CD14-positive monocyte (primary cell): ENCODE measurements around the gene CYTH1. TPM values are rescaled to one million over a fixed set of nuclear protein-coding genes. Genes with fewer than 3 reads are reported as not detected.
A peak's percentile ranks its signal among the peaks of the same experiment; 100 is the strongest.

Experiments
- DNase-seq, 3 donors: peaks; one replicate each; pipeline ENCODE4 v3.0.0-alpha.2; 2011 to 2022
- H2AFZ ChIP-seq: 2 replicates; pipeline ENCODE4 v1.6.0; 2012; ENCODE audit warnings: mild to moderate bottlenecking, low read depth, low read length, inconsistent platforms; ENCODE audit not compliant: insufficient read depth, poor library complexity, severe bottlenecking
- H3K27ac ChIP-seq, 2 donors: 1 replicate in 1 of 2; 2 replicates in 1 of 2; pipeline ENCODE4 v1.5.1; 2012 to 2013; ENCODE audit warnings: low read length in 2 of 2, control low read depth in 1 of 2, inconsistent platforms in 1 of 2, low read depth in 1 of 2, mild to moderate bottlenecking in 1 of 2
- H3K27me3 ChIP-seq, 2 donors: one replicate each; pipeline versions ENCODE4 v1.6.0 to v1.6.1; 2011 to 2013; ENCODE audit warnings: low read length in 2 of 2; ENCODE audit not compliant: control insufficient read depth in 2 of 2, insufficient read depth in 2 of 2
- H3K36me3 ChIP-seq, 2 donors: replicated peaks in 1 of 2; 1 replicate in 1 of 2; 2 replicates in 1 of 2; pipeline versions ENCODE4 v1.5.1 to v1.6.1; 2012 to 2013; ENCODE audit warnings: low read length in 2 of 2, control low read depth in 1 of 2, inconsistent platforms in 1 of 2, mild to moderate bottlenecking in 1 of 2; ENCODE audit not compliant: insufficient read depth in 2 of 2, control insufficient read depth in 1 of 2
- H3K4me1 ChIP-seq, 2 donors: 1 replicate in 1 of 2; 2 replicates in 1 of 2; pipeline versions ENCODE4 v1.5.1 to v1.6.1; 2012 to 2013; ENCODE audit warnings: low read length in 2 of 2, control low read depth in 1 of 2, inconsistent platforms in 1 of 2, mild to moderate bottlenecking in 1 of 2, moderate library complexity in 1 of 2; ENCODE audit not compliant: insufficient read depth in 2 of 2, control insufficient read depth in 1 of 2
- H3K4me2 ChIP-seq: replicated peaks from 2 replicates; pipeline ENCODE3; 2012; ENCODE audit warnings: low read length, moderate library complexity, mild to moderate bottlenecking; ENCODE audit not compliant: poor library complexity, severe bottlenecking; ENCODE audit errors: extremely low read depth
- H3K4me3 ChIP-seq, 3 experiments: fragments of 200-600 bp in 1 of 3; sonication (generic) in 1 of 3; replicated peaks in 1 of 3; 1 replicate in 2 of 3; 2 replicates in 1 of 3; pipeline ENCODE4 v1.5.1; 2011 to 2013; ENCODE audit warnings: low read length in 3 of 3, mild to moderate bottlenecking in 3 of 3, control low read depth in 2 of 3, low read depth in 2 of 3, inconsistent platforms in 1 of 3, moderate library complexity in 1 of 3
- H3K79me2 ChIP-seq: 2 replicates; pipeline ENCODE4 v1.6.0; 2012; ENCODE audit warnings: mild to moderate bottlenecking, control low read depth, inconsistent platforms, low read length, moderate library complexity; ENCODE audit not compliant: insufficient read depth
- H3K9ac ChIP-seq: 2 replicates; pipeline ENCODE4 v1.6.0; 2017; ENCODE audit warnings: low read length, mild to moderate bottlenecking; ENCODE audit not compliant: insufficient read depth, poor library complexity, severe bottlenecking
- H3K9me3 ChIP-seq, 2 donors: replicated peaks in 1 of 2; 1 replicate in 1 of 2; 2 replicates in 1 of 2; pipeline versions ENCODE4 v1.5.1 to v1.6.1; 2012 to 2013; ENCODE audit warnings: low read length in 2 of 2, control low read depth in 1 of 2; ENCODE audit not compliant: control insufficient read depth in 1 of 2, insufficient read depth in 1 of 2
- H4K20me1 ChIP-seq: 2 replicates; pipeline ENCODE4 v1.6.0; 2012; ENCODE audit warnings: mild to moderate bottlenecking, low read length, control low read depth, moderate library complexity; ENCODE audit not compliant: insufficient read depth
- H3K27ac Mint-ChIP-seq, 7 donors: one replicate each; pipeline ENCODE4 v1.8.0; 2020; ENCODE audit warnings: mild to moderate bottlenecking in 7 of 7, mixed read lengths in 7 of 7, moderate library complexity in 6 of 7, inconsistent platforms in 2 of 7
- H3K27me3 Mint-ChIP-seq, 3 donors: one replicate each; pipeline ENCODE4 v1.8.0; 2021 to 2022; ENCODE audit warnings: low read depth in 3 of 3, mild to moderate bottlenecking in 3 of 3, mixed read lengths in 3 of 3, moderate library complexity in 3 of 3, inconsistent platforms in 1 of 3
- H3K36me3 Mint-ChIP-seq, 2 donors: one replicate each; pipeline ENCODE4 v1.8.0; 2020; ENCODE audit warnings: mixed read lengths in 2 of 2, inconsistent platforms in 1 of 2, mild to moderate bottlenecking in 1 of 2
- H3K4me1 Mint-ChIP-seq: one replicate; pipeline ENCODE4 v1.8.0; 2020; ENCODE audit warnings: mild to moderate bottlenecking, mixed read lengths
- H3K4me3 Mint-ChIP-seq, 2 donors: one replicate each; pipeline ENCODE4 v1.8.0; 2020; ENCODE audit warnings: mild to moderate bottlenecking in 2 of 2, mixed read lengths in 2 of 2, moderate library complexity in 1 of 2
- H3K9me3 Mint-ChIP-seq, 7 donors: one replicate each; pipeline ENCODE4 v1.8.0; 2020 to 2022; ENCODE audit warnings: mixed read lengths in 7 of 7, mild to moderate bottlenecking in 6 of 7, moderate library complexity in 6 of 7, inconsistent platforms in 2 of 7
- WGBS: methylation state at CpG from one replicate; pipeline ENCODE4 v1.1.5; 2013; ENCODE audit warnings: missing lambda C conversion rate; ENCODE audit not compliant: insufficient coverage; 5-methylcytosine and 5-hydroxymethylcytosine counted together
- intact Hi-C, 2 donors: fragments of 100-400 bp; cut with micrococcal nuclease; formaldehyde crosslinking; loops; one replicate each; pipeline versions ENCODE4 v1.15.0 to v1.15.1; 2023
- polyA plus RNA-seq, 3 donors: library from polyadenylated mRNA; depleted of rRNA in 1 of 3; unstranded in 2 of 3; stranded (reverse) in 1 of 3; fragments of 300-500 nt in 2 of 3; fragments of >200 nt in 1 of 3; fragmentation: Illumina TruSeq in 2 of 3; gene quantifications; 1 replicate in 2 of 3; 2 replicates in 1 of 3; pipeline ENCODE4 v1.2.3, GENCODE V29; 2012 to 2021
- TF ChIP-seq, protein P1 (sequence below): fragments of 200-600 bp; IDR thresholded peaks from one replicate; pipeline ENCODE4 v1.8.0; 2022; ENCODE audit warnings: antibody characterized with exemption, mild to moderate bottlenecking

CYTH1 gene
- polyA plus RNA-seq, 3 donors: 68.6 to 211 (median 80.9) TPM

DNA sequence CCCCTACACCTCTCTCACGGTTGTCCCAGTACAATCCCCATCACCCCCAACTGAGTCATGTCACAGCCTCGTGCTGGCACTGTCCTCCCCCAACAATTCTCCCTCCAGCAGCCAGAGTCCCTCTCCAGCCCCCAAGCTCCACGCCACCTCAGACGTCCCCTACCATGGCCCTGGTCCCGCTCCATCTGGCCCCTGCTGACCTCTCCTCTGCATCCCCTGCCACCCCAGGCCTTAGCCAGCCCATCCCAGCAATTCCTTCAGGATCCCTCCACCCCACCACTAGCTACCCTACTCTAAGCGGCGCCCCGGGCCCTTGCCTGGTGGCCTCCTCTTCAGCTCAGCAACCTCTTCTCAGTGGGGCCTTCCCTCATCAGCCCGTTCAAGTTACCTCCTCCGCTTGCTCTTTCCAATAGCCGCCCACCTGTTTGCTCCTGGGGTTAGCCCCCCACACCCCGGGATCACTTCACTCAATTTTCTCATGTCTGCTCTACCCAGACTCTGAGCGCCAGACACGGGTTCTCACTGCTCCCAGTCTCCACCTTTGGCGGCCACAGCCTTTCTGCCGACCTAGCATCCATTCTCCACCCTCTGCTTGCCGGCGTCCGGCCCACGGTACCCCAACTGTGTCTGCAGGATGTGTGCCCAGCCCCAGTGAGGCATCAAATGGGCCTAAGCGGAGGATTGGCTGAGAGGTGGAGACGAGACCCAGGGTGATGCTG, 112.7 kb downstream of the CYTH1 start:
- 99% methylated on average over 19 of the region's 22 CpGs for WGBS
- H4K20me1 ChIP-seq: peaks cover 4% of the 10 kb centered on the region
- Mint-ChIP-seq H3K4me1 (peaks cover 27% of the 10 kb centered on the region), H3K4me3 (no peak overlapping the region), H3K27ac (peak overlapping the region in 6 of 7 donors; percentile 16 to 85 (median 56)), H3K9me3 (no peaks in the 10 kb centered on the region), H3K27me3 (peaks cover 0 to 7% (median 4%) of the 10 kb centered on the region in 3 donors), H3K36me3 (peaks cover 49 to 61% of the 10 kb centered on the region in 2 donors)
- intact Hi-C loops: loop anchor here in 1 of 2 donors (10.0 kb wide), 1 partner anchor 75 kb away; no protein-coding TSS in a partner anchor
- H3K4me2 ChIP-seq: no peak overlapping the region
- no peak overlapping the region for H3K9ac ChIP-seq
- no peaks in the 10 kb centered on the region for H3K27me3 ChIP-seq
- no peak overlapping the region for H2AFZ ChIP-seq
- H3K36me3 ChIP-seq: peaks cover 19 to 43% of the 10 kb centered on the region in 2 donors
- H3K9me3 ChIP-seq: no peaks in the 10 kb centered on the region
- TF ChIP-seq, protein P1, sequence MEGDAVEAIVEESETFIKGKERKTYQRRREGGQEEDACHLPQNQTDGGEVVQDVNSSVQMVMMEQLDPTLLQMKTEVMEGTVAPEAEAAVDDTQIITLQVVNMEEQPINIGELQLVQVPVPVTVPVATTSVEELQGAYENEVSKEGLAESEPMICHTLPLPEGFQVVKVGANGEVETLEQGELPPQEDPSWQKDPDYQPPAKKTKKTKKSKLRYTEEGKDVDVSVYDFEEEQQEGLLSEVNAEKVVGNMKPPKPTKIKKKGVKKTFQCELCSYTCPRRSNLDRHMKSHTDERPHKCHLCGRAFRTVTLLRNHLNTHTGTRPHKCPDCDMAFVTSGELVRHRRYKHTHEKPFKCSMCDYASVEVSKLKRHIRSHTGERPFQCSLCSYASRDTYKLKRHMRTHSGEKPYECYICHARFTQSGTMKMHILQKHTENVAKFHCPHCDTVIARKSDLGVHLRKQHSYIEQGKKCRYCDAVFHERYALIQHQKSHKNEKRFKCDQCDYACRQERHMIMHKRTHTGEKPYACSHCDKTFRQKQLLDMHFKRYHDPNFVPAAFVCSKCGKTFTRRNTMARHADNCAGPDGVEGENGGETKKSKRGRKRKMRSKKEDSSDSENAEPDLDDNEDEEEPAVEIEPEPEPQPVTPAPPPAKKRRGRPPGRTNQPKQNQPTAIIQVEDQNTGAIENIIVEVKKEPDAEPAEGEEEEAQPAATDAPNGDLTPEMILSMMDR: no peak
- H3K79me2 ChIP-seq: no peaks in the 10 kb centered on the region
- peaks cover 29 to 30% of the 10 kb centered on the region in 2 donors for H3K4me1 ChIP-seq
- H3K4me3 ChIP-seq: no peak overlapping the region
- no peak for DNase-seq
- no peak overlapping the region for H3K27ac ChIP-seq

DNA sequence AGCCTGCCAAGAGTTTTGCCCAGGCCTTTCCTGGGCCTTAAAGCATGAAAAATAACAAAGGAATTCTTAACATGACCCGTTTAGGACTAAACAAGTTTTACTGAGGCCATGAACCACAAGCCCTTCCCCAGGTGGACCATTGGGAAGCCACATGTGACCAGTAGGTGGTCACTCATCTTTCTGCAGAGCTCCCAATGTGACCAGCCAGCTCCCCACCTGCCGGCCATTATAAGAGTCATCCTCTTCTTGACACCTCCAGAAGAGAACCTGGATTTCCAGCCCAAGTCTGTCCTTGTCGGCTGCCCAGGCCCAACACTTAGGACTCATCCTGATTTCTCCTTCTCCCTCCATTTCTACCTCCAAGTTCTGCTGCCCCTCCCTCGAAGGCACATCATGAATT, 113.2 kb downstream of the CYTH1 start:
- no peak overlapping the region for H3K9ac ChIP-seq
- TF ChIP-seq, protein P1: no peak
- H3K79me2 ChIP-seq: no peaks in the 10 kb centered on the region
- Mint-ChIP-seq H3K27ac (peak overlapping the region in 4 of 7 donors; percentile 9 to 56 (median 34)), H3K4me3 (no peak overlapping the region), H3K4me1 (peaks cover 27% of the 10 kb centered on the region), H3K36me3 (peaks cover 44 to 55% of the 10 kb centered on the region in 2 donors), H3K27me3 (peaks cover 0 to 8% (median 5%) of the 10 kb centered on the region in 3 donors), H3K9me3 (no peaks in the 10 kb centered on the region)
- no peak overlapping the region for H2AFZ ChIP-seq
- 98% methylated on average over 4 of the region's 4 CpGs for WGBS
- H4K20me1 ChIP-seq: peaks cover 4% of the 10 kb centered on the region
- H3K4me2 ChIP-seq: no peak overlapping the region
- H3K27me3 ChIP-seq: no peaks in the 10 kb centered on the region
- H3K9me3 ChIP-seq: no peaks in the 10 kb centered on the region
- DNase-seq: no peak
- no peak overlapping the region for H3K4me3 ChIP-seq
- no peak overlapping the region for H3K27ac ChIP-seq
- peaks cover 29 to 31% of the 10 kb centered on the region in 2 donors for H3K4me1 ChIP-seq
- peaks cover 13 to 38% of the 10 kb centered on the region in 2 donors for H3K36me3 ChIP-seq
- intact Hi-C loops: loop anchor here in 1 of 2 donors (10.0 kb wide), 1 partner anchor 74 kb away; no protein-coding TSS in a partner anchor
